GM18861 (cell line): ENCODE data around the gene ACO1.

Experiments
- ATAC-seq: cut with Tn5 transposase; IDR thresholded peaks from one replicate; pipeline ENCODE4 v1.9.1; 2021; ENCODE audit not compliant: unreplicated experiment

Gene ACO1

DNA sequence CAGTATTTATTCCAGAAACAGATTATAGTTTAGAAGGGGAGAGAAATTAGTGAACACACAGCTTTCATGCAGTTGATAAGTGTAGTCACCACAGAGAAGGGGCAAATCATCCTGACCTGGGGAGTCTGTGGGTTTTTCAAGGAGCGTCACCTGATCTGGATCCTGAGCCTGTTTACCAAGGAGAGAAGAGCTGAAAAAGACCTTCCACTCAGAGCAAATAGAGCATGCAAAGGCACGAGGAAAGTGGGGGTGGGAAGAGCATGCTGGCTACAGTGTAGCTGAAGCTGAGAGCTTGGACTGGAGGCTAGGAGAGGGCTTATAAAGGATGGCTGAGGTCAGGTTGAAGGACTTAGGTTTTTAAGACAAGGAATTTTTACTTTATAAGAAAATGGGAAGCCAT is 30.4 kb downstream of the ACO1 start:
- ATAC-seq: no peak

DNA sequence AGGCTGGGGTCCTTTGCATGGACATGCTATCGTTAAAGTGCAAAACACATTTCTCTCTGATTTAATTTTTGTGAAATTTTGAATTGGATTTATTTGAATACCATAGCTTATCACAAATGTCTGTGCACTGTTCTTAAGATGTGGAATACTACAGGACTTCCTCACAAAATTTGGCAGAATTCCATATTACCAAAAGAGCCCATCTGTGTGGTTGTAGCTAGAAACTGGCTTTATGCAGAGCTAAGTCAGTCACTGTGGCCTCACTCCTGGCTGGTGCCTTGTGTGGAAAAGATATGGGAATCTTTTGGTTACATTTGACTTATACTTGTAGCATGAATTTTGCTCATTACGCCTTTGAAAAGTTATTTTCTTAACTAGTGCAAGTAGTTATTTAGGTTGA is 35.5 kb downstream of the ACO1 start:
- no peak for ATAC-seq

DNA sequence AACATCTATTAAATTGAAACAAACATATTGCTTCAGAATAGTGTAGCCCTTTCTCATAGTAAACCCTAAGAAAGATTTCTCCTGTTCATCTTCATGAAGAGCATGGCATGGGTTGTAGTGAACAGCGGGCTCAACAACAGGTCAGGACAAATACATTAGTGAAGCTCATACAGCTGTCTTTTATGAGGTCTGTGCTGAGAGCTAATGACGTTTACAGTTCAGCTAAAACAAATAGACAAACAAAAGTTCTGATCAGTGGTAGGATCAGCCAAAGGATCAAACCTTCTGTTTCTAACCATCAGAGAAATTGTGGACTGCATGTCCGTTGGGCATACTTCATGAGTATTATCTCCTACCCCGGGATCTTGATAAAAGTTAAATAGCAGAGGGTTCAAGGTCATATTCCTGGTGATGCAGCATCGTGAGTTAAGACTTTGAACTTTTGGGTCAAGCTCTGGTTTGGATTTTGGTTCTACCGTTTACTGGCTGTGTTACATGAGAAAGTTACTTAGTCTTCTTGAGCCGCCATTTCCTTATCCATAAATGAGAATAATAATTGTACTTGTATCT is 37.9 kb downstream of the ACO1 start:
- no peak for ATAC-seq

DNA sequence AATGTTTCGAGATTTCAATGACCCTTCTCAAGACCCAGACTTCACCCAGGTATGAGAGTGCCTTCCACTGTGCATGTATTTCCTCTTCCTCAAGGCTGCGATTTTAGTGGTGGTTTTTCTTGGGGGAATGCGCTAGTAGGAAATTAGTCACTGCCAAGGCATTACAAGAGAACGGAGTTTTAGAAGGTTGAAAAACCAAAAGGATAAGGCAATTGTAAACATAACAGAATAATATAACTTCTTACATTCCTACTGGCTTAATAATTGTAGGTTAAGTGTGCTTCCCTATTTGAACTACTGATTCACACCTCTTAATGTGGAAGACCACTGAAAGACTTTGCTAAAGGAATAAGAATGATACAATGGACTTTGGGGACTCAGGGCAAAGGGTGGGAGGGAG is 38.9 kb downstream of the ACO1 start:
- ATAC-seq: no peak

DNA sequence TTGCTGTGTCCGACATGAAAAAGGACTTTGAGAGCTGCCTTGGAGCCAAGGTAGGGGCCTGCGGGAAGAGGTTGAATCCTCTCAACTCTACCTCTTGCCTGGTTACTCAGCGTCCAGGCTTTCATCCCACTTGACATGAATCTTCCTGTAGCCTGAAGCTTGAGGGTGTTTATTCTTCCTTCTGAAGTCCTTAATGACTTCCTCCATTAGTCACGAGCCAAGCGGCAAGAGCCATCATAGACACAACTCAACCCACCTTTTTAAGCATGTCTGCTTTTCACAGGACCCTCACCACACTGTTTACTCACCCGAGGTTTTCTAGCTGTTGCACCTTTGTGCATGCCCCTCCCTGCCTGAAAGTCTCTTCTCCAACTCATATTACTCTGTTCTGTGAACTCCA is 40.2 kb downstream of the ACO1 start:
- no peak for ATAC-seq

DNA sequence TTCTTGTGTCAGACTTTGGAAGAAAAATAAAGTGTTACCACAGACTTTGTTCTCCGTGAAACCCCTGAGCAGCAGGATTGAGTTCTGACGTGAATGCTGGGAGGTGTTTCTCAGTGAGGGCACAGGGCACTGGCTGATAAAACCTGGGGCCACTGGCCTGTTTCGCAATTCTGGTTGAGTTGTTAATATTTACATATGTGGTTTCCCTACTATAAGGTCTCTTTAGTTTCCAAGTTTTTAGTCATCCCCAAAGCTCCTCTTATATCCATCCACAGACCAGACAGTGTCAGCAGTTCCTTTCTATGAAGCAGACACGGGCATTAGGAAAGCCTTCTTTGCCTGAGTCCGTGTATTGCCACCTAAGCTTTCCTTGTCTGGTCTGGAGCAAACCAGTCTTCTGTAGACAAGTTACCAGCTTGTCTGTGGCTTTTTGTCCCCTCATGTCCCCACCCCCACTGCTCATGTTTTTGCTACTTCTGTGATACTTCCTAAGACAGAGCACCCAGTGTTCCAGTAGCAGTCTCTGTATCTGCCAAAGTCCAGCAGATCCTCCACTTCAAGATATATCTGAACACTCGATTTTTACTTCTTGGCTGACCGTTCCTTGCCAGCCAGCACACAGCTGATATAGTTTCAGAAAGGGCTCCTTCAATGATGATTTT is 42.0 kb downstream of the ACO1 start:
- ATAC-seq: peak; percentile 62

DNA sequence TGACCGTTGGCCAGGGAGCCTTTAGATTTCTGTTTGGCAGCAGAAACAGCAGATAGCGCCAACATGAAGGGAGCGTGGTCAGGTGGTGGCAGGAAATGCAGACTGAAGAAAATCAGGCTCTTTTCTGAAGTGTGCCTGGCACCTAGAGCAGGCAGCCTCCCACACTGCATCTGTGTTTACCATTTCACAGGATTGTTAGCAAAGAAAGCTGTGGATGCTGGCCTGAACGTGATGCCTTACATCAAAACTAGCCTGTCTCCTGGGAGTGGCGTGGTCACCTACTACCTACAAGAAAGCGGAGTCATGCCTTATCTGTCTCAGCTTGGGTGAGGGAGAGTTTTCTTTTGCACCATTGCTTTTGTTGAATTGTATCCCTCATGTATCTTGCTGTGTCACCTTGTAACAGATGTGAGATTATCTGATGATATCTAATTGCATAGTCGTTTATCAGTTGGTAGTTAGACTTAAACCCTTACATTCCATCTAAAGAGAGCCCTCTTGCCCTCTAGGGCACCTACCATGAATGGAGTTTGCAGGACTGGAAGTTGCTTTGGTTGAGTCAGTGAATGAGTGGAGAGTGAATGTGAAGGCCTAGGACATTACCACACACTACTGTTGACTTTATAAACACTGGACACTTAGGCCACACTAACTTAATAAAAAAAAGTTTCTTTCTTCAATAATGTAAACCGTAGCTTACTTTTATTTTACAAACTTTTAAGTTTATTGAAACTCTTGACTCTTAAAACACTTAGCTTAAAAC is 42.8 kb downstream of the ACO1 start:
- ATAC-seq: no peak

DNA sequence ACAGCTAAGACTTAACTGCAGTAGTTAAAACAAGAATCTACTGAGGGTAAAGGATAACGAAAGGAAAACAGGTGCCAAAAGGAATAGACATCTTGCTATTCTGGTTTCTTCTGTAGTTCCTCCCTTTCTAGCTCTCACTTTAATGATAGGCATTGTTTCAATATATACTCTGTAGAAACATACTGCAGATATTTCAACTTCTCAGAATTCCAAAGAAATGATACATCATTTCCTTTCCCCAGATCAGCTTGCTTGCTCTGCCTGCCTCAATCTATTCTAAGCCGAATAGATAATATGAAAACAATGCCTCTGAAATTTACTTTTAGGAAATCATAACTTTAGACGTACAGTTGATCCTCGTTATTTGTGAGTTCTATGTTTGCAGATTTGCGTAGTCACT is 46.3 kb downstream of the ACO1 start:
- ATAC-seq: no peak

DNA sequence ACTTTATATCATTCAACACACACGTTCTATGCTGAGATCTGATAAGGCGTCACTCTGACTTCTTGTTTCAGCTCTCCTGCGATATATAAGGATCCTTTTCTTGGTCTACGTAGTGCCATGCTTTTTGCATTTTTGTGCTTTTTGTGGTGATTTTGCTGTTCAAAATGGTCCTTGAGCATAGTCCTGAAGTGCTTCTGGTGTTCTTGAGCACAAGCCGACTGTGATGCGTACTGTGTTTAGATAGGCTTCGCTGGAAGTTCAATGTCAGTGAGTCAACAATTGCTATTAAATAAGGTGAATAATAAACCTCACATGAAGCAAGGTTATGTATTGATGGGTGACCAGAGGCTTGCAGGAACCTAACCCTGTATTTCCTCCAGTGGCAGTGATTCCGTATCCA is 46.8 kb downstream of the ACO1 start:
- no peak for ATAC-seq

DNA sequence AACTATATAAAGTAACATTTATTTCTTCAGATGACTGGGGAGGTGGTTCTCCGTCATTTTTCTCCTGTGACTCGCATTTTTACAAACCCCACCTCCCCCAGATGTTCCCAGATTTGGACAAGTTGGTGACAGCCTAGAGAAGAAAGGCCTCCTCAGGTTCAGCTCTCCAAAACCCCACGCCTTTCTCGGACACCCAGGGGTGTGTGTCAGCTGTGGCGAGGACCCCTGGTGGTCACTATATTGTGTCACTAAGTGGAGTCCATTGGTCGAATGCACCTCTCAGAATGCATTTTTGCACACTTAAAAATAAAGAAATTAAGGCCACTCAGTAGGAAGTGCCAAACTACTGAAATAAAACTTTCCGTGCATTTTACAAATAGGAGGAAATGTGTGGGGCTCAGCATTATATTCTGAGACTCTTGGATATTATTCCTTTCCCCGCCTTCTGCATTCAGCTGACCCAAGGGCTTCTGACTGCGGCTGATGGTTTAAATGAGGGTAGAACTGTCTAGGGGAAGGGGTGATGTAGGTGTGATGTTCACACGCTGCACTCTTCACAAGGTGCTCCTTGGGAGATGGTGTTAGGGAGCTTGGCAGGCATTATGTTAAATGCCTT is 47.6 kb downstream of the ACO1 start:
- no peak for ATAC-seq

DNA sequence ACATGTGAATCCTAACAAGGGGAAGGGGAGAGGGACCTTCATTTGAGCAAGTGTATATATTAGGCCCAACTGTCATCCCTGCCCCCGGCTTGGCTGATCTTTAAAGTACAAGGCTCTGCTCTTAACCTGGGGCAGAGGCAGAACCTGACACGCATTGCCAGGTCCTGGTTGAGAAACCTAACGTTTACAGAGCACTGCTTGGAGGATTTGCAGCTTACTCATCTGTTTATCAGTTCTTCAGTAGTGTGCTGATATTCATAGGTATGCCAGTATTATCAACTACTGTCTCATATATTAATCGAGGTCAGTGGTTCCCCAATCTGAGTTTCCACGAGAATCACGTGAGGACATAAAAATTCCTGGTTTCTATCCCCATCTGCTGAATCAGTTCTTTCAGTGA is 50.4 kb downstream of the ACO1 start:
- no peak for ATAC-seq

DNA sequence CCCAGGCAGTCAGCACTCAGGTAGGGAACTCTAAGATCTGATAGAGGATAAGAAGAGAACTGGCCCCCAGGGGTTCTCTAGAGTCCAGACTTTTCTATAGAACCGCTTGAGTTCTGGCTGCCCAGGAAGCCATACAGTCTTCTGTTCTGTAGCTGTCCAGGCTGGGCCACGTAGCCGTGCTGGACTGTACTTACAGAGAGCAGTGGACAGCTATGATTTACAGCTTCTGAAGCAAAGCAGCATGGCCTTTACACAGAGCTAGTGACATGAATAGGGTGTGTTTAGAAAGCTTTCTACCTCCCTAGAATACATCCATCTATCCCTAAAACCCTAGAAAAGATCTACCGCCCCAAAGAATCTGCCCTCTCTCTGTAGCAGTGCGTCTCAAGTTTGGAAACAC is 57.2 kb downstream of the ACO1 start:
- no peak for ATAC-seq

DNA sequence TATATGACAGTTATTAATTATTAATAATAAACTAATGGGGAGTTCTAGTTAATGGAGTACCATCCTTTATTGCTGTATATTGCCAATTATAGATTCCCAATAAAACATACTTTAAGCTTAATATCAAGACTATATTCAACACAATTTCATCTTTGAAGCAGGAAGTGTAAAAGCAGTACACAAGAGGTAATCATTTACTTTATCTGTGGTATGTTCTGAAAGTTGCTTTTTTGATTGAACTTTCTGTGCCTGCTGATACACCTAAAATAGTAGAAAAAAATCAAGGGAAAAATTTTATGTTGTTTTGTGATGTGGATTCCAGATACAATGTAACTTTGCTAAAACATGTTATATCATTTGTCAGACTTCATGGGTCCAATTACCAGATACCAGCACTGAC is 58.0 kb downstream of the ACO1 start:
- peak; percentile 86 for ATAC-seq

DNA sequence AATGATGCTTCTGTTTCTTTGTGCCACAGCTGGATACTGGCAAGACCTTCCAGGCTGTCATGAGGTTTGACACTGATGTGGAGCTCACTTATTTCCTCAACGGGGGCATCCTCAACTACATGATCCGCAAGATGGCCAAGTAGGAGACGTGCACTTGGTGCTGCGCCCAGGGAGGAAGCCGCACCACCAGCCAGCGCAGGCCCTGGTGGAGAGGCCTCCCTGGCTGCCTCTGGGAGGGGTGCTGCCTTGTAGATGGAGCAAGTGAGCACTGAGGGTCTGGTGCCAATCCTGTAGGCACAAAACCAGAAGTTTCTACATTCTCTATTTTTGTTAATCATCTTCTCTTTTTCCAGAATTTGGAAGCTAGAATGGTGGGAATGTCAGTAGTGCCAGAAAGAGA is 65.5 kb downstream of the ACO1 start:
- ATAC-seq: no peak

DNA sequence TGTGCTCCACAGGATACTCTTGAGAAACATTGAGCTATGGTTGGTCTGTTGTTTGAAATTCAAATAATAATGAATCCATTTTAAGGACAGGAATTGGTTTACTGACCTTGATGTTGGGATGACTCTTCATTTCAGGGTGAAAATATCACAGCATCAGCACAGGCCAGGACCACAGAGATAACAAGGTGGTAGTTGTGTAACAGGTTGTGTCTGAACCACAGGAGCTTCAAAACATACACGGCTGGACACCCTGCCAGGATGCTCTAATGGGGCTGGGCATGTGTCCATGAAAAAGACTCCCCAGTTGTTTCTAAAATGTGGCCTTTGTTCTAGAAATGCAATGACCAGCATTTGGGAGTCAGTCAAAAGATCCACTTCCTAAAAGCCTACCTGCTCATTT is 69.8 kb downstream of the ACO1 start:
- ATAC-seq: no peak

DNA sequence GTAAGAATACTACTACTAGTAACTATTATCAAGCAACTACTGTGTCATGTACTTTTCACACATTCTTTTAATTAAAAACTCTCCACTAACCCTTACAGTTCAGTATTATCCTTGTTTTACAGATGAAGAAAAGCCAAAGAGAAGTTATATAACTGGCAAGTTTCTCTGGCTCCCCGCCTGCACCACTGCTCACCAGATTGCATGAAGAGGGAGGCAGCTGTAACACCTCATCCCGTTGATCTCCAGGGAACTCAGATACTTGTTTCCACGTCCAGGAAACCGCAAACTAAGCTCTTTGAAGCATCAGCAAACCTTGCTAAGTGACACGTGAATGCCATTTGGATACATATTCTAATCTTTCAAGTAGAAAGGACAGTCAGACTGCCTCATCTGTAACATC is 71.3 kb downstream of the ACO1 start:
- ATAC-seq: no peak

DNA sequence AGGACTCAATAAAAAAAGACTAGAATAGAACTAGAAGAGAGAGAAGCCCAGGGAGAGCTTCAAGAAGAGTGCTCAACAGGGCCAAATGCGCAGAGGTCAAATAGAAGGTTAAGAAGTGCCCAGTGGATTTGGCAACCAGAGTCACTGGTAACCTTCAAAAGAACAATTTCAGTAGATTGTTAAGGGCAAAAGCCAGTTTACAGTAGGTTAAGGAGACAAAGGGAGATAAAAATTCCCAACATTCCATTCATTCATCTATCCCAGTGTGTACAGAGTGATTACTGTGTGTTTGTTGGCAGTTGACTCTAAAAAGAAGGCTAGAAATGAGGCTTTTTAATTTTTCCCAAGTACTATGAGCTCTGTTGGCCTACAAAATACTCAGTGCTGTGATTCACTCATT is 72.1 kb downstream of the ACO1 start:
- ATAC-seq: no peak

DNA sequence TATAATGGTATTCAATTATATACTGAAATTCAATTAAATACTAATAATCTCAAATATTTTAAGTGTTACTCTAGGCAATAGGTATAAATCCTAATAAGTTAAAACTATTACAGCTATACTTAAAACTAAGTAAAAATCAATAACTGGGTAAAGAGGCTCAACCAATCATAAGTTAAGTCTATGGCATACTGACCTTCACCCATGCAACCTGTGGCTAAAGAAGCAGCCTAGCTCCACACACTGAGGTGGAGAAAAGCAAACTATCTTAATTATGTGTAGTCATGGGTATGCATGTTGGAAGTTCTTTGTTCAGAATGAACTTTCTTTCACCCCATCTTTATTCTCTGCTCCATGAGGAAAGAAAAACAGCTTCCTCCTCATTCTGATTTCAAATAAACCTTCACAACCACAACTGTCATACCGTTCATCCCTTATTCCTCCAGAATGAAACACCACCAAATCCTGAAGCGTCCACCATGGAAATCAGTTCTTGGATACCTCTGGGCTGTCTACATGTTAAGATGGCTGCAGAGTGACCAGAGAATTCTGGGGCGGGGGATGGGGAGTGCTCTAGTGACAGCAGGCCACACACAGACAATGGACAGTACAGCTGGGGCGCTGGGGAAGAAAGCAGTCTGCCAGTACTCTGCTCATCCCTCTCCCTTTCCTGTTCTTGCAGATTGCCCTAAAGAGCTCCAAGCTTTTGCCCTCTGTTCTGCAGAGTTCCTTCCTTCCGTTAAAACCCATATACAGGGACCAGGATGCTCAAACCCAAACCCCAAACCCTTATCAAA is 79.3 kb downstream of the ACO1 start:
- no peak for ATAC-seq

DNA sequence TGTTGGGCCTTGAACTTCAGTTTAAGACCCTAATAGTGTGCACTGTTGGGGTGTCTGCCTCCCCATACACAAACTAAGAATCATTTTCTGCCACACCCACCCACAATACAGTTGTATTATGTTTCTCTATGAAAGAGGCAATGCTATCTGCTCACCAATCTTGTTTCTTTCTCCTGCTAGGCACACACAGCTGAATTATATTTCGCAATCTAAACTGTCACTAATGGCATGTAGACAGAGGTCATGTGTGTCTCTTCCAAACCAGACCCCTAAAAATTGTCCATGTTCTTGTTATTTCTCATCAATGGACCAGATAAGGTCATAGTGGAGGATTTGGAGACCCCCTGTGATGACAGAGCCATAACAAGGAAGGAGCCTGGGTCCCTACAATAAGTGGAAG is 84.3 kb downstream of the ACO1 start:
- no peak for ATAC-seq

DNA sequence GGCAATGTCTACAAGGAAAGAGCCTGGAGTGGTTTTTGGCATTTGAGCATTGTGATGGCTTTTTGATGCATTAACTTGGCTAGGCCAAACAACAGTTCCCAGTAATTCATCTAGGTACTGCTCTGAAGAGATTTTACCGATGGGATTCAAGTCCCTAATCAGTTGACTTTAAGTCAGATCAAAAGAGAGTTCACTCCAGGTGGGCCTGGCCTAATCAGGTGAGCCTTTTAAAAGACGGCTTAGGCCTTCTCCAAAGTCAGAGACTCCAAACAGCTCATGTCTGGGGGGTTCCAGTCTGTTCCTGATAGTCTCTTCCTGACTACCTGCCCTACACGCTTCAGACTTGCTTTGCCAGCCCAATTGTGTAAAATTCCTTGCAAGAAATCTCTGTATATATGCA is 87.9 kb downstream of the ACO1 start:
- no peak for ATAC-seq

DNA sequence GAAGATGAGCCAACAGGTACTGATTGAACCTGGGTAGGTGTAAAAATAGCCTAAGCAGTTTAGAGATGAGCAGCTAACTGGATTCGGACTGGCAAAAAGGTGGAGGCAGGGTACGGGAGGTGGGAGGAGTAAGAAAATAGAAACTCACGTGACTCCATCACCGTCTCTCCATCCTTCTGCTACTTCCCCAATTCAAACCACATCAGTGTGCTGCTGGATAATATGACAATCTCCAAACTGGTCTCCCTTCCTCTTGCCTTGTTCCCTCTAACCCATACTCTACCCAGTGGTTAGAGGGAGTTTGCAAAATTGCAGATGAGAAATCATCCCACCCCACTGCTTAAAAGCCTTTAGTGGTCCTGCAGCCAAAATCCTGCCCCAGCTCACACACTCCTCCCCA is 98.9 kb downstream of the ACO1 start:
- no peak for ATAC-seq
